ENCODE data around the gene OR7G1. TPM values are rescaled to one million over a fixed set of nuclear protein-coding genes. Genes with fewer than 3 reads are reported as not detected.

OR7G1 gene
- total and polyA plus RNA-seq, 2 experiments from 2014 or later = not detected

DNA sequence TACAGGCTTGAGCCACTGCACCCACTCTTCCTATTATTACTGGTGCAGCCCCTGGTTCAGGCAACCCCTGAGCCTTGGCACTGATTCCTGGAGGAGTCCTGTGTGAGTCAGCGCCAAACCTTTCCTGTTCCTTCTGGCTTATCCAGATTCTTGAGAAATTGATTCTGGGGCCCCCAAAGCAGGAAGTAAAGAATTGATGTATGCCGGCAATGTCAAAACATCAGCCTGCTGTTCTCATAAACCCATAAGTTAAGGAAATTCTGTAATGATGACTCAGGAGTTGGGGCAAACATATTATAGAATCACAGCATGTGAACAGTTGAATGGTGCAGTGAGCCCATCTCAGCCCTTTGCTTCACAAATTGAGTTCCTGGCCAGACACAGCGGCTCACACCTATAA lies 12.6 kb upstream of the OR7G1 start:
- Histone ChIP-seq H3K27ac (no peak overlapping the region), H3K27me3 (no peaks in the 10 kb centered on the region), H3K9me3 (ENCODE audit: low read depth) (no peaks in the 10 kb centered on the region), H3K4me3 (no peak overlapping the region), H3K4me1 (ENCODE audit: low read depth) (no peaks in the 10 kb centered on the region), H3K36me3 (no peaks in the 10 kb centered on the region)
- peak in 1 of 2 donors; percentile 70 for DNase-seq (ENCODE audit: low read depth in 1 of 2, low spot score in 1 of 2)
- TF ChIP-seq CTCF (IDR thresholded peaks at IDR 0.05; ENCODE audit: low read depth, low read length) = no peak

DNA sequence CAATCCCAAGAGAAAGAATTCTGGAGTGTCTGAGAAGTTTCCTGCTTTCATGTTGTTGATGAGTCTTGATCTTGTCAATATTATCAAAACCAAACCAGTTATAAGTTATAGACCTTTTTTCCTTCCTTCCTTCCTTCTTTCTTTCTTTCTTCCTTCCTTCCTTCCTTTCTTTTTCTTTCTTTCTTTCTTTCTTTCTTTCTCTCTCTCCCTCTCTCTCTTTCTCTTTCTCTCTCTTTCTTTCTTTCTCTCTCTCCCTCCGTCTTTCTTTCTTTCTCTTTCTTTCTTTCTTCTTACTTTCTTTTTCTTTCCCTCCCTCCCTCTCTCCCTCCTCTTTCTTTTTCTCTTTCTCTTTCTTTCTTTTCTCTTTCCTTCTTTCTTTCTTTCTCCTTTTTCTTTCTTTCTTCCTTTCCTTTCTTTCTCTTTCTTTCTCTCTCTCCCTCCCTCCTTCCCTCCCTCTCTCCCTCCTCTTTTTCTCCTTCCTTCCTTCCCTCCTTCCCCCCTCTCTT lies 11.4 kb upstream of the OR7G1 start, which contains the start of gene OR7G3:
Gene OR7G3, minus strand, starts transcription at position 51 of the 506 bp plus-strand sequence. Its CDS starts 0 bp downstream, at position 51.
- Histone ChIP-seq H3K4me1 (ENCODE audit: low read depth) (no peaks in the 10 kb centered on the region), H3K36me3 (no peaks in the 10 kb centered on the region), H3K27ac (no peak within 1 kb of the TSS), H3K27me3 (no peaks in the 10 kb centered on the region), H3K9me3 (ENCODE audit: low read depth) (no peaks in the 10 kb centered on the region), H3K4me3 (no peak within 1 kb of the TSS)
- no peak for DNase-seq (ENCODE audit: low read depth in 1 of 2, low spot score in 1 of 2)
- TF ChIP-seq CTCF (IDR thresholded peaks at IDR 0.05; ENCODE audit: low read depth, low read length) = no peak

GRCh38 chr19:9116547-9116946 lies 984 bp upstream of the OR7G1 start:
- no peak overlapping the region for H3K4me3 ChIP-seq
- no peak for DNase-seq (ENCODE audit: low read depth in 1 of 2, low spot score in 1 of 2)
- no peaks in the 10 kb centered on the region for H3K27me3 ChIP-seq
- H3K36me3 ChIP-seq = no peaks in the 10 kb centered on the region
- no peak for TF ChIP-seq CTCF (IDR thresholded peaks at IDR 0.05; ENCODE audit: low read depth, low read length)
- H3K4me1 ChIP-seq (ENCODE audit: low read depth) = no peaks in the 10 kb centered on the region
- no peaks in the 10 kb centered on the region for H3K9me3 ChIP-seq (ENCODE audit: low read depth)
- H3K27ac ChIP-seq = no peak overlapping the region

GRCh38 chr19:9109959-9110358 lies 5.6 kb downstream of the OR7G1 start:
- TF ChIP-seq CTCF (IDR thresholded peaks at IDR 0.05; ENCODE audit: low read depth, low read length) = no peak
- DNase-seq (ENCODE audit: low read depth in 1 of 2, low spot score in 1 of 2) = no peak
- H3K4me1 ChIP-seq (ENCODE audit: low read depth) = no peaks in the 10 kb centered on the region
- H3K27me3 ChIP-seq = no peaks in the 10 kb centered on the region
- H3K36me3 ChIP-seq = no peaks in the 10 kb centered on the region
- no peaks in the 10 kb centered on the region for H3K9me3 ChIP-seq (ENCODE audit: low read depth)
- H3K27ac ChIP-seq = no peak overlapping the region
- no peak overlapping the region for H3K4me3 ChIP-seq

GRCh38 chr19:9107375-9107774 lies 8.2 kb downstream of the OR7G1 start, which contains the start of gene OR7G2:
Gene OR7G2, minus strand, starts transcription at chr19:9107475. Its CDS starts 4,232 bp downstream, at chr19:9103243.
- DNase-seq (ENCODE audit: low read depth in 1 of 2, low spot score in 1 of 2) = no peak
- H3K36me3 ChIP-seq = no peaks in the 10 kb centered on the region
- no peak for TF ChIP-seq CTCF (IDR thresholded peaks at IDR 0.05; ENCODE audit: low read depth, low read length)
- H3K27me3 ChIP-seq = no peaks in the 10 kb centered on the region
- H3K9me3 ChIP-seq (ENCODE audit: low read depth) = no peaks in the 10 kb centered on the region
- no peak within 1 kb of the TSS for H3K4me3 ChIP-seq
- no peak within 1 kb of the TSS for H3K27ac ChIP-seq
- no peaks in the 10 kb centered on the region for H3K4me1 ChIP-seq (ENCODE audit: low read depth)
